K562 (cell line): ENCODE results near the gene IRAK2. TPM values are rescaled to one million over a fixed set of nuclear protein-coding genes. Genes with fewer than 3 reads are reported as not detected.

ENCODE experiments used
- BCL6 ChIP-seq: fragments of 250-450 bp; sonication (Bioruptor Pico); IDR thresholded peaks from 2 replicates; pipeline ENCODE4 v1.4.0; 2020
- BMI1 ChIP-seq: fragments of 150-350 bp; IDR thresholded peaks from 2 replicates; pipeline ENCODE4 v1.6.1; 2014; ENCODE audit warnings: low read length
- DMBX1 ChIP-seq: fragments of 250-450 bp; sonication (Bioruptor Pico); IDR thresholded peaks from 2 replicates; pipeline ENCODE4 v1.8.0; 2022; ENCODE audit warnings: inconsistent platforms, mild to moderate bottlenecking, moderate library complexity, borderline replicate concordance
- EP300 ChIP-seq: IDR thresholded peaks from 2 replicates; pipeline ENCODE4 v1.6.1; 2012; ENCODE audit warnings: low read length, improper control_type of control experiment
- KDM4B ChIP-seq, 2 experiments: fragments of 450-650 bp in 1 of 2; sonication (generic) in 1 of 2; IDR thresholded peaks; 2 replicates each; pipeline ENCODE4 v1.6.1; 2016 to 2017; ENCODE audit warnings: borderline replicate concordance in 2 of 2, antibody characterized with exemption in 1 of 2, low read depth in 1 of 2, mild to moderate bottlenecking in 1 of 2
- MGA ChIP-seq: fragments of 450-650 bp; IDR thresholded peaks from 2 replicates; pipeline ENCODE4 v1.6.1; 2016; ENCODE audit warnings: mild to moderate bottlenecking, moderate library complexity
- NFYB ChIP-seq: IDR thresholded peaks from 2 replicates; pipeline ENCODE4 v1.6.1; 2011; ENCODE audit warnings: mild to moderate bottlenecking, moderate library complexity; ENCODE audit not compliant: insufficient read length; ENCODE audit errors: extremely low read depth
- RB1 ChIP-seq: fragments of 450-650 bp; IDR thresholded peaks from 2 replicates; pipeline ENCODE4 v1.6.1; 2017; ENCODE audit warnings: low read depth, mild to moderate bottlenecking
- ZBTB11 ChIP-seq, 3 experiments: fragments of 200-800 bp in 1 of 3; fragments of 250-450 bp in 1 of 3; fragments of 450-650 bp in 1 of 3; sonication (Bioruptor Pico) in 1 of 3; sonication (Bioruptor generic) in 1 of 3; formaldehyde crosslinking in 1 of 3; IDR thresholded peaks; 2 replicates each; pipeline versions ENCODE4 v1.6.1 to v1.8.0; 2016 to 2022; ENCODE audit warnings: mild to moderate bottlenecking in 2 of 3, missing genetic modification characterization in 2 of 3, missing compliant biosample characterization in 1 of 3, moderate library complexity in 1 of 3
- ZC3H4 ChIP-seq: sonication (generic); formaldehyde crosslinking; IDR thresholded peaks from 2 replicates; pipeline ENCODE4 v1.9.0; 2021; ENCODE audit warnings: missing genetic modification reagents, borderline replicate concordance
- ZNF583 ChIP-seq: fragments of 250-450 bp; sonication (Bioruptor Pico); IDR thresholded peaks from 2 replicates; pipeline ENCODE4 v1.4.0; 2020
- ZNF766 ChIP-seq: fragments of 200-800 bp; sonication (Bioruptor generic); conservative IDR thresholded peaks from 2 replicates; pipeline ENCODE4 v1.6.1; 2016; ENCODE audit warnings: missing genetic modification characterization, missing compliant biosample characterization
- polyA plus RNA-seq, 8 experiments: library from polyadenylated mRNA; depleted of rRNA in 4 of 8; stranded (reverse) in 5 of 8; unstranded in 3 of 8; fragments of >200 nt; fragmentation: Nextera tagmentation in 2 of 8; fragmentation: Illumina TruSeq in 1 of 8; extraction: Ambion mirVana in 2 of 8; extraction: Trizol in 1 of 8; gene quantifications; 2 replicates each; pipeline versions ENCODE4 v1.2.1 to v1.2.3, GENCODE V29; 2011 to 2014; ENCODE audit warnings: inconsistent platforms in 1 of 8, missing spikeins in 1 of 8
- total RNA-seq, 7 experiments: library from RNA; depleted of rRNA in 6 of 7; stranded (reverse); fragments of >200 nt in 6 of 7; fragmentation: Illumina TruSeq in 2 of 7; extraction: Trizol in 2 of 7; gene quantifications; 2 replicates each; pipeline versions ENCODE4 v1.2.1 to v1.2.3, GENCODE V29; 2011 to 2021; ENCODE audit warnings: low replicate concordance in 1 of 7

IRAK2 gene
- total and polyA plus RNA-seq, 9 of the 15 experiments (the other 6 are each of a cell fraction or from before 2014, with no cell fraction given): 0.42 to 4.4 (median 2.7) TPM

- TF ChIP-seq ZNF583 (CRISPR knock-in tag) (0 out of 2 replicates have a peak, but pooled peaks have one; percentile 68), ZBTB11 (CRISPR knock-in tag; IDR thresholded peaks at IDR 0.05) (peak in 1 of 3 experiments; percentile 27; a peak in 1 of 6 replicates), ZC3H4 (CRISPR knock-in tag) (no peak), RB1 (no peak), NFYB (no peak), MGA (peak; percentile 33; the same call in 1 of the 2 replicates), BMI1 (no peak), KDM4B (IDR thresholded peaks at IDR 0.05; ENCODE audit: borderline replicate concordance in 2 of 2, low read depth in 1 of 2) (no peak), EP300 (peak; percentile 22; the same call in 1 of the 2 replicates), ZNF766 (CRISPR knock-in tag) (0 out of 2 replicates have a peak, but pooled peaks have one; percentile 32), BCL6 (no peak), DMBX1 (CRISPR knock-in tag) (peak; percentile 61; the same call in 1 of the 2 replicates)
These were observed 29.8 kb downstream of the IRAK2 start (continued) for GRCh38 chr3:10194328-10195071.
